Dedifferentiated amniotic fluid mesenchymal stem cell (primary cell): ENCODE data around the gene NRIP3.
A peak's percentile ranks its signal among the peaks of the same experiment; 100 is the strongest.

Source experiments
- DNase-seq: peaks from one replicate; pipeline ENCODE4 v3.0.0-alpha.2; 2016; ENCODE audit errors: extremely low spot score

Gene NRIP3

DNA sequence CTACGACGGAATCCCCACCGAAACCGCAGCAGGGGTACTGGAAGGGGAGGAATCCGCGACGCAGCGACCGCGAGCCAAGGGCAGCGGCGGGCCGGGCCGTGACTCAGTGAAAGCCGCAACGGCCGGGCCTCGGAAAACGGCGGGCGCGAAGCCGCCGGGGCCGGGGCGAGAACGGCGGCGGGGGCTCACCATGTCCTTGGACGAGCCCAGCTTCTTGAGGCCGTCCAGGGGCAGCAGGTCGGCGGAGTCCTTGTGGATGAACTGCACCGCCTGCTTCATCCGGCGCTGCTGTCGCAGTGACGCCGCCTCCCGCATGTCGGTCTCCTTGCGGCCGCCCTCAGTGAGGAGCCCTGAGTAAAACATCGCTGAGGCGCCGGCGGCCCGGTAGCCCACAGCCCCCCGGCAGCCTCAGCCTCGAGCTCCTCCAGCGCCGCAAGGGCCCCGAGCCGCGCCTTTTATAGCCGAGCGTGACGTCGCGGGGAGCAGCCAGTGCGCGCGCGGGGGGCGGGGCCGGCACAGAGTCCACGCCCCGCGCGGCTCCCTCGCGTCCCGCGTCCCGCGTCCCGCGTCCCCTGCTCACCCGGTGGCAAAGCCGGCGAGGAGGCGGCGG lies at the start of gene NRIP3:
Gene NRIP3, minus strand, starts transcription at position 429 of the 610 bp plus-strand sequence. Its CDS starts 66 bp downstream, at position 363.
- DNase-seq: peak; percentile 54

DNA sequence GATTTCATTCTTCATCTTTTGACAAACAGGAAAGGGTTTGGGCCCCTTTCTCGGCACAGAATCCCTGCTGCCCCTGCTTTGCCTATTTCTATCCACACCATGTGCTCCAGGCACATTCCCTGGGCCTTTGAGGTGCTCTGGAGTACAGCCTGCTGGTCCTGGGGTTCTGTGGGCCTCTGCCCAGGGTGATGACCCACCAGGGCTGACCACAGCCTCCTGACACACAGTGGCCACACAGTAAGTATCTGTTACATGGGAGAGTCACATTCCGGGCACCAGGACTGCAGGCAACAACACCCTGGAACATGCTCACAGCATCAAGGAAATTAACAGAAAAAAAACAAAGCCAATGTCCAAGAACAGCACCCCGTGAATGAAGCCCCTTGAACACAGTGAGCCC lies 48.5 kb upstream of the NRIP3 start:
- DNase-seq: no peak

DNA sequence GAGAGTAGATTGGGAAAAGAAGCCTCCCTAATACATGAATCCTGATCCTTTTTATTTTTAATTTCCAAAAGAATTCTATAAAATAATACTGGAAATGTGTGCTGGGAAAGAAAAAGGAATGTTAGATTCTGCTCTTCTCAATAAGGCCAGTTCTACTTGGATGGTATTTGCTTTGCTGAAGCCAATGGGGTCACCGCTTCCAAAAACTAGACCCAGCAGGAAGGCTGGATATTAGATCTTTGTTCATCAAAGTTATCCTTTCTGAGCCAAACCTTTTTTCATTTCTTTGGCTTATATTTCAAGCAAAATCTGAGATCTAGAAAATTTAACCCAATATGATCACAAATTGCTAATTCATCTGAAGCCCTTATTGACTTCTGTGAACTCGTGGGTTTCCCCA lies 46.2 kb upstream of the NRIP3 start:
- DNase-seq: no peak

DNA sequence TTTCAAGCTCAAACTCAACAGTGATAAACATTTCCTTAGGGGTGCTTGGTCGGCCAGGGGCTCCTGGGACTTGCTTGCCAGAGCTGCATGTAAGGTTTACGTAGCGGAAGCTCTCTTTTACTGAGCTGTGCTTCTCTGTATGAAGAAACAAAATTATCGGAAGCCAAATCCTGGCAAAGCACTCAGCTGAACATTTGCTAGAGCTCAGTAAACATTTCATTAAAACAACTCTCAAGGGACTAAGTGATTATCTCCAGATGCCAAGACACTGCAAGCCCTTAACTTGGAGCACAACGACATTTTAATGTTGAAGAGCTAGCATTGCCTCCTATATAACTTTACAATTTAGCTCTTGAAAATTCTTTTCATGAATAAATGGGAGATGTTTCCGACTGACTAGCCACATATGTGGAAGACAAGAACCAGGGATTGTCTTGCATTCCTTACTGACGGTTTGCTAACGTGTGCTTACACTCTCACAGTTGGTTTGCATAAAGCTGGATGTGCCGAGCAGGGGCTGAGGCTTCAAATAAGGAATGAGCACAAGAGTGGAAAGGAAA lies 44.2 kb upstream of the NRIP3 start:
- no peak for DNase-seq

GRCh38 chr11:9046481-9046880 lies 42.7 kb upstream of the NRIP3 start:
- DNase-seq: no peak

DNA sequence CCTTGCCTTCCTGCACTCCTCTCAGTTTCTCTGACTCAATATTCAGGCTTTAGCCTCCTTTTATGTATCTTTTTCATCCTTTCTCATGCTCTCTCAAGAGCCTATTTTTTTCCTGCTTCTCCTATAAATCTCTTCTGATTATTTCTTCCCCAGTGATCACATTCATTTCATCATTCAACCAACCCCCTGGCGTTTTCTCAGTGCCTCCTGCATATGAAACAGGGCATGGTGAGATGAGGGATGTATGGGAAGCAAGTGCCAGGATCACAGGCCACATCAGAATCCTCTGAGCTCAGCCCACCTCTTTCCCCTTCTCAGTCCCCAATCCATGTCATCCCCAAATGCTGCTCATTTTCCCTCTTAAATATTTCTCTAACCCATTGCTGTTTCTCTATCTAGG lies 38.7 kb upstream of the NRIP3 start:
- DNase-seq: no peak

DNA sequence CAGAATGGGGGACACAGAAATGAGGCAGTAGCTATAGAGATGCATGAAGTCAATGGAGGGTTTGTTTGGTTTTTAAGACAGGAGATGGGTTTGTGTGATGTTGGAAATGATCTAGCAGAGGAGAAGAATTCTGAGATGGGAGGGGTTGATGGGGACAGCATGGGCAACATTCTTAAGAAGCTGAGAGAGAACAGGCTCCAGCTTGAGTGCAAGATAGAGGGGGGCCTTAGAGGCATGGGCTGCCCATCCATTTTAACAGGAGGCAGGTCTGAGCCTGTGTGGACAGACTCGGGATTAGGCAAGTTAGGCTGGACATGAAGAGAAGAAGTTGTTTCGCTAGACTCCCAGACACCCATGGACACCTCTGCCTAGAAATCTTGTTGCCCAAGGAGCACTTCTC lies 37.9 kb upstream of the NRIP3 start:
- no peak for DNase-seq

GRCh38 chr11:9040410-9040809 lies 36.6 kb upstream of the NRIP3 start:
- no peak for DNase-seq

GRCh38 chr11:9039863-9040262 lies 36.1 kb upstream of the NRIP3 start:
- no peak for DNase-seq

- no peak for DNase-seq
These were observed 35.4 kb upstream of the NRIP3 start for GRCh38 chr11:9039198-9039597.

- no peak for DNase-seq
These were observed 34.7 kb upstream of the NRIP3 start for GRCh38 chr11:9038541-9038940.

DNA sequence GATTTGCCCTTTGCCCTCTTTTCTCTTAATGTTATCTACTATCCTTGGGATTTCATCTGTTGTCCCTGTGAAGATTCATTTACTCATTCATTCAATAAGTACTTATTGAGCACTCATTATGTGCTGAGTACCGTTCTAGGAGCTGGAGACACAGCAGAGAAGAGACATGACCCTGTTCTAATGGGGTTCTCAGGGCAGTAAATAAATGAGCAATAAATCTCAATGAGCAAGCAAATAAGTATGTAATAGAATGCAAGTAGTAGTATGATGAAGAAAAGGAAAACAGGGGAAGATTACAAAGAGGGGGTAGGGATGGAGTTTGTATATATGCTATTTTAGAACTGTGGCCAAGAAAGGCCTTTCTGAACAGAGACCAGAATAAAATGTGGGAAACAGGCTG lies 34.2 kb upstream of the NRIP3 start:
- no peak for DNase-seq

- DNase-seq: no peak
These were observed 33.4 kb upstream of the NRIP3 start for GRCh38 chr11:9037046-9037780.

DNA sequence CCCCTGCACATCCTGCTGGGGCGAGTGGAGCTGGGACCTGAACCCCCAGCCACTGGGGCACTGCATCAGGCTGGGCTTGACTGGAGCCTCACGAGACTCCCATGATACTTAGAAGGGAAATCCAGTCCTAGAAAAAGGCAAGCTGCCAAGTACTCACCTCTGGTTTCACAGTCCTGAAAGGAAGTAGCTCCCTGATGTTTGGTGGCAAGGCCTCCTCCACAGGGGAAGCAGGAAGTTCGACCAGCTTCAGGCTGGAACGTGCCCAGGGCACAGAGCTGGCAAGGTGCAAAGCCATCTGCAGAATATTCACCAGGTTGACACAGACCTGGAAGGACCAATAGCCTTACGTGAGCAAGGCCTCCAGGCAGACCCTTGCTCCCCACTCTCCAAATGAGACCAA lies 26.8 kb upstream of the NRIP3 start:
- DNase-seq: no peak

DNA sequence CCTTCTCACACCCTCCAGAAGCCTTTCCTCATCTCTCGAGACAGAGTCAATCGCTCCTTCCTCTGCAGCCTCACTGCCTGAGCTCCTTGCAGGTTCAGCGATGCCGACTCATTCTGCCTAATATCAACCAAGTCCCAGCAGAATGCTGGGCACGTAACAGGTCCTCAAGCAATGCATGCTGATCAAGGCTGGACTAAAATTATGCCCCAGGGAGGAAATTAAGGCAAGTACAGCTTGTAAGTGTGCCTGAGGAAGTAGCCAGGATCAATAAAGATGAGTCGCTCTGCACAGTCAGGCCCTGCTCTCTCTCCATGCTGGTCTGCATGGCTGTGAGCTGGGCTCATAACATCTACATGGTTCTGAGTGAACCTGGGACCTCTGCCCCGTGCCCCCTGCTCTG lies 25.6 kb upstream of the NRIP3 start:
- no peak for DNase-seq

- no peak for DNase-seq
These were observed 24.8 kb upstream of the NRIP3 start for GRCh38 chr11:9028581-9028980.

GRCh38 chr11:9025101-9025850 lies 21.5 kb upstream of the NRIP3 start:
- no peak for DNase-seq

GRCh38 chr11:9022961-9023680 lies 19.3 kb upstream of the NRIP3 start:
- DNase-seq: no peak

- DNase-seq: no peak
These were observed 17.1 kb upstream of the NRIP3 start for GRCh38 chr11:9020916-9021315.

- no peak for DNase-seq
These were observed 16.1 kb upstream of the NRIP3 start for GRCh38 chr11:9019861-9020260.

DNA sequence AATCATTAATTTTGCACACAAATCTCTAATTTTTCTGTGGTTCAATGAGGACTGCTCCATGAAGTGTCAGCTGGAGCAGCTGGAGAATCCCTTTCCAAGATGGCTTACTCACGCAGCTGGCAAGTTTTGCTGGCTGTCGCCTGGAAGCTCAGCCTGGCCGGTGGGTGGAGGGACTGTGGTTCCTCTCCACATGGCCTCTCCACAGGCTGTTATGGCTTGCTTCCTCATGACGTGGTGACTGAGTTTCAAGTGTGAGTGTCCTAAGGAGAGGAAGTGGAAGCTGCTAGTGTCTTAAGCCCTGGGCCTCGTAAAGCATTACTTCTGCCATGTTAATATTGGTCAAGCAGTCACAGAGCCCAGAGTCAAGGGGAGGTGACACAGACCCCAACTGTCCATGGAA lies 14.0 kb upstream of the NRIP3 start:
- DNase-seq: no peak
